ENCODE data around the gene SPPL3. TPM values are rescaled to one million over a fixed set of nuclear protein-coding genes. Genes with fewer than 3 reads are reported as not detected.

SPPL3 gene
- total RNA-seq, 1 donor from 2014 or later: 44.1 TPM

- H3K27me3 ChIP-seq: no peaks in the 10 kb centered on the region
- H3K4me3 ChIP-seq: no peak overlapping the region
- no peak for TF ChIP-seq CTCF (IDR thresholded peaks at IDR 0.05)
- no peak overlapping the region for H3K27ac ChIP-seq
- no peak for ATAC-seq
- intact Hi-C loops (cut with DNase I): no loop called here
- no peak for DNase-seq
- no peaks in the 10 kb centered on the region for H3K9me3 ChIP-seq
- peaks cover 9% of the 10 kb centered on the region for H3K36me3 ChIP-seq
- H3K4me1 ChIP-seq: peaks cover 11% of the 10 kb centered on the region
These were observed 89.8 kb downstream of the SPPL3 start for GRCh38 chr12:120814203-120814902.

- Histone ChIP-seq H3K9me3 (no peaks in the 10 kb centered on the region), H3K4me3 (no peak overlapping the region), H3K27ac (no peak overlapping the region), H3K4me1 (peaks cover 11% of the 10 kb centered on the region), H3K36me3 (peaks cover 12% of the 10 kb centered on the region), H3K27me3 (no peaks in the 10 kb centered on the region)
- DNase-seq: no peak
- TF ChIP-seq CTCF (IDR thresholded peaks at IDR 0.05): no peak
- no peak for ATAC-seq
- intact Hi-C loops (cut with DNase I): no loop called here
These were observed 90.5 kb downstream of the SPPL3 start for GRCh38 chr12:120813588-120814153.

- no peak for TF ChIP-seq CTCF (IDR thresholded peaks at IDR 0.05)
- no peak for ATAC-seq
- intact Hi-C loops (cut with DNase I): no loop called here
- no peak overlapping the region for H3K27ac ChIP-seq
- peaks cover 19% of the 10 kb centered on the region for H3K36me3 ChIP-seq
- peaks cover 10% of the 10 kb centered on the region for H3K4me1 ChIP-seq
- H3K9me3 ChIP-seq: no peaks in the 10 kb centered on the region
- DNase-seq: no peak
- H3K4me3 ChIP-seq: no peak overlapping the region
- no peaks in the 10 kb centered on the region for H3K27me3 ChIP-seq
These were observed 94.1 kb downstream of the SPPL3 start for GRCh38 chr12:120810021-120810420.

GRCh38 chr12:120804428-120804827 is 99.7 kb downstream of the SPPL3 start:
- peaks cover 10% of the 10 kb centered on the region for H3K36me3 ChIP-seq
- ATAC-seq: no peak
- no peak for DNase-seq
- intact Hi-C loops (cut with DNase I): no loop called here
- H3K27me3 ChIP-seq: no peaks in the 10 kb centered on the region
- H3K4me3 ChIP-seq: no peak overlapping the region
- no peak overlapping the region for H3K27ac ChIP-seq
- H3K4me1 ChIP-seq: no peaks in the 10 kb centered on the region
- no peak for TF ChIP-seq CTCF (IDR thresholded peaks at IDR 0.05)
- no peaks in the 10 kb centered on the region for H3K9me3 ChIP-seq

GRCh38 chr12:120801146-120801545 is 103.0 kb downstream of the SPPL3 start:
- Histone ChIP-seq H3K9me3 (peaks cover 3% of the 10 kb centered on the region), H3K36me3 (no peaks in the 10 kb centered on the region), H3K27ac (no peak overlapping the region), H3K27me3 (no peaks in the 10 kb centered on the region), H3K4me3 (no peak overlapping the region), H3K4me1 (no peaks in the 10 kb centered on the region)
- intact Hi-C loops (cut with DNase I): no loop called here
- ATAC-seq (no peak), DNase-seq (no peak)
- TF ChIP-seq CTCF (IDR thresholded peaks at IDR 0.05): no peak
